Fibroblast of skin of right biceps (primary cell): ENCODE measurements around the gene EFHC1.
"Not testable (repeated sequence)": the region's sequence is repeated elsewhere in the genome, so short reads cannot be mapped to it uniquely, and the experiment has no call there.

Experiments
- DNase-seq: peaks from one replicate; pipeline ENCODE4 v3.0.0-alpha.2; 2013

The EFHC1 gene

GRCh38 chr6:52400313-52401041 lies 19.7 kb upstream of the EFHC1 start:
- DNase-seq: no peak

GRCh38 chr6:52403086-52403485 lies 17.1 kb upstream of the EFHC1 start:
- DNase-seq: no peak

GRCh38 chr6:52403627-52404026 lies 16.5 kb upstream of the EFHC1 start:
- DNase-seq: no peak

GRCh38 chr6:52405243-52405642 lies 14.9 kb upstream of the EFHC1 start:
- DNase-seq: no peak

GRCh38 chr6:52407467-52407866 lies 12.7 kb upstream of the EFHC1 start:
- DNase-seq: peak; percentile 55

DNA sequence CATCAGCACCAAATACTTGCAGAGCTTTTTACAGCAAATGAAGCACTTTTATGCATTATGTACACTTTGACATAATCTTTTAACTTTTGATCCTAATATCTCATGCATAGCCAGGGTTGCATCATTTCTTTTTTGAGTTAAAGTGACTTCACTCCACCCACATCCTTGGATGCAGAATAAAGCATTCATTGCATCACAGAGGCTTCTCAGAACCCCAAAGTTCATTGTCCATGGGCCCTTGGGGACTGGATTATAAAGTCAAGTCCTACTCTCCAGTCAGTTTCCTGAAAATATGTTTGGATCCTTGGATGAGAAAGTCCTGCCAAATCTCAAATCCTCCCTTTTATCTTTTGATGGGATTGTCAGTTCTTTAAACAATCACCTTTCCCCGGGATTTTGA lies 10.6 kb upstream of the EFHC1 start:
- DNase-seq: no peak

- DNase-seq: no peak
These were observed 9.2 kb upstream of the EFHC1 start for GRCh38 chr6:52410979-52411378.

DNA sequence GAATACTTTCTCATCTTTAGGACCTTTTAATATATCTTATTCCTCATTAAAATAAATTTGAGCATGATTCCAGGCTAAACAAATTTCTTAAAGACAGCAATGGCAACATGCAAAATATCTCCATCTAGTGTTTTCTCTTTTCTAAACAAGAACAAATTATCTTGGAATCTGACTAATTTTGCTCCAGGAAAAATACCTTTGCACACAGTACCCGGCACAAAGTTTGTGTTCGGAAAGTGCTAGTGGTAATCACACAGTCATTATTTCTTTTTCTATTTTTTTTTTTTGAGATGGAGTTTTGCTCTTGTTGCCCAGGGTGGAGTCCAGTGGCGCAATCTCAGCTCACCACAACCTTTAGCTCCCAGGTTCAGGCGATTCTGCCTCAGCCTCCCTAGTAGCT lies 8.2 kb upstream of the EFHC1 start:
- no peak for DNase-seq

GRCh38 chr6:52415333-52415732 lies 4.8 kb upstream of the EFHC1 start:
- DNase-seq: no peak

- DNase-seq: peak; percentile 9
These were observed 4.1 kb upstream of the EFHC1 start for GRCh38 chr6:52415917-52416628.

DNA sequence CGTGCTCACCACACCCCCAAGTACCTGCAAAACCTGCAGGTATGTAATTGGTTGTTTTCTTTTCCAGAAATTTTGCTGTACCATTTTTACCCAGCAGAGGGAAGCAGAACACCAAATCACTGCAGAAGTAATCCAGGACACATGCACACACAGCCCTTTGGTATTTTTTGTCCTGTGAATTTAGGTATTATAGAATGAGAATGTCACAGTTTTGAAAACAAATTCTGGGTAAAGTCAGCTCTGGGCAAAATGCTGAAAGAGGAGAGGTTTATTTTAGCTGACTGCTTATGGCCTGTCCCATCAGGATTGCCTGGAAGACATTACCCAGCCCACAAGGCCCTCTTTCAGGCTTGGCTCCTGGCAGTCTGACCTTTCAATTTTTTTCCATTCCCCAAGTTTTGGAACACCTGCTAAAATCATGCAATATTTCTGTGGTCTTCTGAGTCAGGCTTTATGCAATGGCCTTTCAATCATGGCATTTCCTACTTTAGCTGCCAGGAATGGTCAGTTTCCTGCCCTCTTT lies 3.5 kb upstream of the EFHC1 start:
- DNase-seq: peak; percentile 64

DNA sequence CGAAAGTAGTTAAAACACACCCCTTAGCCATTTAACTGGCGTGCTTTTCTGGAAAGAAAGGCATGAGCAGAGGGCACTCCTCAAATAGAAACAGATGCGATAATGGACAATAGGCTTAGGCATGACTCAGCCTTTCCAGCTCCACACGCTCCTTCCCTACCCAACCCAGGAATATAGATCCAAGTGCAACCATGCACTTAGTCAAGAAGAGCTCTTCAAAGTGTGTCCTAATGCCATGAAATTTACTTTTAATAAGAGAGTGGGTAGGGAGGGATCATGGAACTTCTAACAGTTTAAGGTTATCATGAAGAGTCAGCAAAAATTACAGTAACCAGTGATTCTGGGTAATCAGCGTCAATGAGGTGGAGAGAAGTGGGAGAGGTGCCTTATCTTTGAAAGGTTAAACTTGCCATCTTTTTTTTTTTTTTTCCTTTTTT lies 2.4 kb upstream of the EFHC1 start:
- DNase-seq: peak; percentile 65

- no peak for DNase-seq
These were observed 1.5 kb upstream of the EFHC1 start for GRCh38 chr6:52418606-52419005.

DNA sequence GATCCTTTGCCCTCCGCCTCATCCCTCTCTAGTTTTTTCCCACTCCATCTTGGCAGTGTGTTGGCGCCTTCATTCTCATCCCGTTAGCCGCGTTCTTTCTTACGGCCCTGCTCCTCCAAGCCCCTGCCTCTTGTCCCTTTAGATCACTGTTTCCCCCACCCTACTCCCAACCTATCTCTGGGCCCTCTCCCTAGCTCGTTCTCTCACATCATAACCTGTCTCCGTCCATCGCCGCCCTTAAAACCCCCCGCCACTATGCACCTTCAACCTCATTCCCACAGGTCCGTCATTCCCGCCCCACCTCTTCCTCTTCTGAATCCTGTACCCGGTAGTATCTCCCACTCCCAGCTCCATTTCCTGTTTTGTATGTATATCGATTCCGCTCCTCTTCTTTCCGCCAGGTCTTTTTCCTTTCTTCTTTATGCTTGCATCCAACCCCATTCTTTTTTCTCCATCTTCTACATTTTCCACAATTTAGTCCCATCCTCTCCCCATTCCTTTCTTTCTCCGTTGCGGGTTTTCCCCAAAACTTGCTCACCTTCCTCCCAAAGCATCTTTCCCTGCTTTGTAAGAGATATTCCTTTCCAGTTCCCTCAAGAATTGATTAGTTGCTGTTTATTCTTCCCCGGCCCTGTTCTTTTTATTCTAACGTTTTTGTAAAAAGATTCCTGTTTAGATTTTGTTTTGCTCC lies 671 bp downstream of the EFHC1 start:
- peak; percentile 37 for DNase-seq

GRCh38 chr6:52422156-52422555 lies 2.0 kb downstream of the EFHC1 start:
- no peak for DNase-seq

- peak; percentile 6 for DNase-seq
These were observed 3.3 kb downstream of the EFHC1 start for GRCh38 chr6:52423448-52423847.

DNA sequence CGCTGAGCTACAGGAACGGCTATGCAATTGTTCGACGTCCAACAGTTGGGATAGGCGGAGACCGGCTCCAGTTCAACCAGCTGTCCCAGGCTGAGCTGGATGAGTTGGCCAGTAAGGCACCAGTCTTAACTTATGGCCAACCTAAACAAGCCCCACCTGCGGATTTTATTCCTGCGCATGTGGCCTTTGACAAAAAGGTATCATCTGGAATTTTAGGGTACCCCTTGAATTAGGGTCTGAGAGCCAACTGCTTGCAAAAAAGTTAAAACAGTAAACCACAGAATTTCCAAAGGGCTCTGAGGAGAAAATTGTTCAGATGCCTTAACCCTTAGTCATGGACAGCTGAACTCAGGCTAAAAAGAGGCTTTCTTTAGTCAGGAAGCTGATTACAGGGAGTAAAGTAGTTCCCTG lies 3.8 kb downstream of the EFHC1 start:
- DNase-seq: peak; percentile 91

GRCh38 chr6:52424513-52424912 lies 4.4 kb downstream of the EFHC1 start:
- no peak for DNase-seq

GRCh38 chr6:52426667-52427066 lies 6.5 kb downstream of the EFHC1 start:
- no peak for DNase-seq

DNA sequence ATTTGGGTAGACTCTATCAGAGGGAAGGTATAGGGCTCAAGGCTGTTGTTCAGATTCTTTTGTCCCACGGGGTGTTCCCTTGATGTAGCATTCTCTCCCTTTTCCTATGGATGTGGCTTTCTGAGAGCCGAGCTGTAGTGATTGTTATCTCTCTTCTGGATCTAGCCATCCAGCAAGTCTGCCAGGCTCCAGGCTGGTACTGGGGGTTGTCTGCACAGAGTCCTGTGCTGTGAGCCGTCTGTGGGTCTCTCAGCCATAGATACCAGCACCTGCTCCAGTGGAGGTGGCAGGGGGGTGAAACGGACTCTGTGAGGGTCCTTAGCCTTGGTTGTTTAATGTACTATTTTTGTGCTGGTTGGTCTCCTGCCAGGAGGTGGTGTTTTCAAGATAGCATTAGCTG lies 13.2 kb downstream of the EFHC1 start:
- not testable (repeated sequence) for DNase-seq

GRCh38 chr6:52435345-52435744 lies 15.2 kb downstream of the EFHC1 start:
- no peak for DNase-seq

DNA sequence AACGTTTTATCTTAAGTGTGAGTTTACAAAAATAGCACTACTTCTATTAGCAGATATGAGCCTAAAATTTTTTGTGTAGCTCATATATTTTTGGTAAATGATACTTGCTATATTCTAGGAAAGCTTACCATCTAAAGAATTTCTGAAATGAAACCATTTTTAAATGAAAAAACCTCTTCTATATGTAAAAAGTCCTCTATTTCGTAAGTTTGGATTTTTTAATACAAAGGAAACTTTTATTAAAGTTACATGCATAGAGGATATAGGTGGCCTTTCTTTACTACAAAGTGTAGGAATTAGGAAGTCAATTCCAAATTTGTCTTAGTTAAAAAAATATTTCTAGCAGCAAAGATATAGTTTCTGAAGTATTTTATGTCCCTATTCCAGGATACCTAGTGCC lies 18.8 kb downstream of the EFHC1 start:
- DNase-seq: no peak

- peak; percentile 17 for DNase-seq
These were observed 34.4 kb downstream of the EFHC1 start for GRCh38 chr6:52454556-52454955.

DNA sequence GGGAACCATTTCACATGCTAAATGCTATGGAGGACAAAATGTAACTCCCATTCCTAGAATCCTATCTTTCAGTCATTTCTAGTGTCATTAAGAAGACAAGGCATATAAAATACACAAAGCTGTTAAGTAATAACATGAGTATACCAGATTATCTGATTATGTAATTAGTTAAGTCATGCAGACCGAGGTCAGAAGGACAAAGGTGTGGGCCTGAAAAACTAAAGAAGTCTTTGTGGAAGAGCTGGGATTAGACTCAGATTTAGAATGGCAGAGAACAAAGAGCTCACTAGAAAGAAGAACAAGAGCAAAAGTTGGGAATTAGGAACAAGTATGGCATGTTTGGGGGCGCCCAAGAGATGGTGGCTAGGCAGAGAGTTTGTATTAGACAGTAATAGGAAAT lies 37.0 kb downstream of the EFHC1 start:
- DNase-seq: no peak
